B cell (primary cell): ENCODE measurements around the gene RPS29.

ENCODE experiments used
- EZH2 ChIP-seq: IDR thresholded peaks from 2 replicates; pipeline ENCODE4 v1.6.1; 2012; ENCODE audit warnings: borderline replicate concordance, low read depth, mild to moderate bottlenecking, moderate library complexity, low read length; ENCODE audit not compliant: insufficient read depth, poor library complexity, severe bottlenecking
- TF ChIP-seq, protein P1 (sequence below): fragments of 200-600 bp; IDR thresholded peaks from one replicate; pipeline ENCODE4 v1.8.0; 2022; ENCODE audit warnings: antibody characterized with exemption, mild to moderate bottlenecking

GRCh38 chr14:49549446-49549845 is 36.7 kb downstream of the RPS29 start:
- no peak for TF ChIP-seq EZH2
- TF ChIP-seq, protein P1, sequence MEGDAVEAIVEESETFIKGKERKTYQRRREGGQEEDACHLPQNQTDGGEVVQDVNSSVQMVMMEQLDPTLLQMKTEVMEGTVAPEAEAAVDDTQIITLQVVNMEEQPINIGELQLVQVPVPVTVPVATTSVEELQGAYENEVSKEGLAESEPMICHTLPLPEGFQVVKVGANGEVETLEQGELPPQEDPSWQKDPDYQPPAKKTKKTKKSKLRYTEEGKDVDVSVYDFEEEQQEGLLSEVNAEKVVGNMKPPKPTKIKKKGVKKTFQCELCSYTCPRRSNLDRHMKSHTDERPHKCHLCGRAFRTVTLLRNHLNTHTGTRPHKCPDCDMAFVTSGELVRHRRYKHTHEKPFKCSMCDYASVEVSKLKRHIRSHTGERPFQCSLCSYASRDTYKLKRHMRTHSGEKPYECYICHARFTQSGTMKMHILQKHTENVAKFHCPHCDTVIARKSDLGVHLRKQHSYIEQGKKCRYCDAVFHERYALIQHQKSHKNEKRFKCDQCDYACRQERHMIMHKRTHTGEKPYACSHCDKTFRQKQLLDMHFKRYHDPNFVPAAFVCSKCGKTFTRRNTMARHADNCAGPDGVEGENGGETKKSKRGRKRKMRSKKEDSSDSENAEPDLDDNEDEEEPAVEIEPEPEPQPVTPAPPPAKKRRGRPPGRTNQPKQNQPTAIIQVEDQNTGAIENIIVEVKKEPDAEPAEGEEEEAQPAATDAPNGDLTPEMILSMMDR = no peak
